ENCODE results near the gene TRIP12. TPM values are rescaled to one million over a fixed set of nuclear protein-coding genes. Genes with fewer than 3 reads are reported as not detected.
"Not testable (repeated sequence)": the region's sequence is repeated elsewhere in the genome, so short reads cannot be mapped to it uniquely, and the experiment has no call there.

TRIP12 gene
- total and polyA plus RNA-seq, 2 of the 8 experiments (the other 6 are each of a cell fraction or from before 2014, with no cell fraction given) = 23.1 to 174 TPM

GRCh38 chr2:229851870-229852269, 69.9 kb downstream of the TRIP12 start (continued):
- TF ChIP-seq HDAC2 (IDR thresholded peaks at IDR 0.05; ENCODE audit: borderline replicate concordance in 1 of 2, low read depth in 2 of 2, low read length in 2 of 2) (no peak), CBX8 (IDR thresholded peaks at IDR 0.05; ENCODE audit: borderline replicate concordance, low read depth, low read length) (no peak), TBP (IDR thresholded peaks at IDR 0.05; ENCODE audit: low read depth, low read length) (no peak), NRF1 (IDR thresholded peaks at IDR 0.05; ENCODE audit: low read depth, low read length) (no peak), TEAD4 (IDR thresholded peaks at IDR 0.05; ENCODE audit: low read depth, low read length) (no peak), TCF12 (IDR thresholded peaks at IDR 0.05; ENCODE audit: low read depth, low read length) (no peak)

DNA sequence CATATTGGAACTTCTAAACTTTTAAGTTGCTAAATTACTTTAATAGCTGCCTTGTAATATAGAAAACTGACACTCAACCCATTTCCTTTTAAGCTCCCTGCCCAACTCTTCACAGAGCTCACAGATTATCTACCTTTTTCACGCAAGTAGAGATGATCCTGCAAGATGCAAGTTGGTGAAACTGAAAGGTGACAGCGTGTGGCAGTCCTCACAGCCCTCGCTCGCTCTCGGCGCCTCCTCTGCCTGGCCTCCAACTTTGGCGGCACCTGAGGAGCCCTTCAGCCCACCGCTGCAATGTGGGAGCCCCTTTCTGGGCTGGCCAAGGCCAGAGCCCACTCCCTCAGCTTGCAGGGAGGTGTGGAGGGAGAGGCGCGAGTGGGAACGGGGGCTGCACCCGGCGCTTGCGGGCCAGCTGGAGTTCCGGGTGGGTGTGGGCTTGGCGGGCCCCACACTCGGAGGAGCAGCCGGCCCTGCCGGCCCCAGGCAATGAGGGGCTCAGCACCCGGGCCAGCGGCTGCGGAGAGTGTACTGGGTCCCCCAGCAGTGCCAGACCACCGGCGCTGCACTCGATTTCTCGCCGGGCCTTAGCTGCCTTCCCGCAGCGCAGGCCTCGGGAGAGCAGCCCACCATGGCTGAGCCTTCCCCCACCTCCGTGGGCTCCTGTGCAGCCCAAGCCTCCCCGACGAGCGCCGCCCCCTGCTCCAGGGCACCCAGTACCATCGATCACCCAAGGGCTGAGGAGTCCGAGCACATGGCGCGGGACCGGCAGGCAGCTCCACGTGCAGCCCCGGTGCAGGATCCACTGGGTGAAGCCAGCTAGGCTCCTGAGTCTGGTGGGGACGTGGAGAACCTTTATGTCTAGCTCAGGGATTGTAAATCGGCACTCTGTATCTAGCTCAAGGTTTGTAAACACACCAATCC, 71.2 kb downstream of the TRIP12 start:
- FAIRE-seq; H3K27me3 ChIP-seq (replicated peaks in 1 of 4; ENCODE audit: control insufficient read depth in 3 of 4, extremely low read depth in 1 of 4, insufficient read depth in 3 of 4, low read length in 3 of 4); H2BK20ac ChIP-seq (ENCODE audit: low read length); H2BK12ac ChIP-seq (ENCODE audit: low read depth, low read length); H3K9ac ChIP-seq (replicated peaks in 1 of 4; ENCODE audit: extremely low read depth in 1 of 4, low read depth in 3 of 4, low read length in 3 of 4); H3K18ac ChIP-seq (ENCODE audit: extremely low read depth, low read length); H3K36me3 ChIP-seq (ENCODE audit: control insufficient read depth in 2 of 4, insufficient read depth in 4 of 4, low read length in 3 of 4); H4K8ac ChIP-seq (ENCODE audit: extremely low read depth, insufficient read depth, low read length); H2BK120ac ChIP-seq (replicated peaks; ENCODE audit: low read depth, low read length); H2AFZ ChIP-seq (ENCODE audit: low read length); H2BK5ac ChIP-seq (ENCODE audit: low read depth, low read length); H3K79me1 ChIP-seq (ENCODE audit: low read depth, low read length); H4K91ac ChIP-seq (replicated peaks; ENCODE audit: insufficient read length, low read length); H3K56ac ChIP-seq (replicated peaks; ENCODE audit: insufficient read length, low read depth, low read length); H3K4me1 ChIP-seq (replicated peaks in 1 of 4; ENCODE audit: control insufficient read depth in 3 of 4, insufficient read depth in 4 of 4, low read length in 3 of 4); H3K4me2 ChIP-seq (ENCODE audit: insufficient read depth in 1 of 2, low read depth in 2 of 2, low read length in 2 of 2); H2BK15ac ChIP-seq (ENCODE audit: low read length); H4K20me1 ChIP-seq (replicated peaks in 1 of 2; ENCODE audit: control insufficient read depth in 1 of 2, insufficient read depth in 2 of 2, low read length in 2 of 2); H3K9me3 ChIP-seq (ENCODE audit: insufficient read depth in 2 of 2, low read depth in 1 of 2, low read length in 1 of 2); H2AK5ac ChIP-seq (ENCODE audit: low read depth, low read length); H3K14ac ChIP-seq (ENCODE audit: insufficient read length); H3K4ac ChIP-seq (replicated peaks; ENCODE audit: insufficient read length, low read depth, low read length); H4K5ac ChIP-seq (ENCODE audit: insufficient read length, low read depth, low read length); H3K23me2 ChIP-seq (ENCODE audit: low read depth, low read length); H3K27ac ChIP-seq (ENCODE audit: low read depth, low read length); H3K4me3 ChIP-seq (ENCODE audit: extremely low read depth in 1 of 4, insufficient read depth in 2 of 4, low read depth in 3 of 4, low read length in 4 of 4); H3K23ac ChIP-seq (ENCODE audit: insufficient read length): not testable (repeated sequence)
- H3K79me2 ChIP-seq (ENCODE audit: control insufficient read depth in 1 of 2, insufficient read depth in 2 of 2, low read length in 2 of 2) = peaks cover 0 to 27% of the 10 kb centered on the region in 2 experiments; a peak in 2 of 4 replicates
- CTCF ChIA-PET (ENCODE audit: partially characterized antibody) = interaction anchor here (1.4 kb wide), 2 partner anchors 20 to 69 kb away, joined by 3 to 5 read pairs; no protein-coding TSS in a partner anchor
- POLR2A ChIA-PET (ENCODE audit: partially characterized antibody) = interaction anchor here (1.0 to 1.7 kb wide), 2 partner anchors 12 to 34 kb away, joined by 4 read pairs; no protein-coding TSS in a partner anchor
- WGBS, 2 experiments (ENCODE audit: extremely low coverage in 1 of 2, insufficient coverage in 1 of 2, insufficient read length in 1 of 2, insufficient replicate concordance in 2 of 2, low coverage in 1 of 2, low lambda C conversion rate in 2 of 2, missing lambda C conversion rate in 1 of 2) = 93% methylated on average over 38 of the region's 44 CpGs; no CpG with 5 or more reads in 1 of the 2 experiments
- peak in 1 of 2 experiments; percentile 50 for DNase-seq (ENCODE audit: low read depth in 1 of 2, low spot score in 2 of 2)
